Neural progenitor cell (in vitro differentiated cells): ENCODE results near the gene BRD8.

Experiments
- EZH2 ChIP-seq: fragments of 200-600 bp; sonication (generic); IDR thresholded peaks from 2 replicates; pipeline ENCODE4 v1.6.1; 2017; ENCODE audit warnings: antibody characterized with exemption, mild to moderate bottlenecking, moderate library complexity
- TF ChIP-seq, protein P1 (sequence below): fragments of 200-600 bp; sonication (generic); IDR thresholded peaks from 2 replicates; pipeline ENCODE4 v1.5.1; 2017; ENCODE audit warnings: antibody characterized with exemption, mild to moderate bottlenecking

- TF ChIP-seq, protein P1, sequence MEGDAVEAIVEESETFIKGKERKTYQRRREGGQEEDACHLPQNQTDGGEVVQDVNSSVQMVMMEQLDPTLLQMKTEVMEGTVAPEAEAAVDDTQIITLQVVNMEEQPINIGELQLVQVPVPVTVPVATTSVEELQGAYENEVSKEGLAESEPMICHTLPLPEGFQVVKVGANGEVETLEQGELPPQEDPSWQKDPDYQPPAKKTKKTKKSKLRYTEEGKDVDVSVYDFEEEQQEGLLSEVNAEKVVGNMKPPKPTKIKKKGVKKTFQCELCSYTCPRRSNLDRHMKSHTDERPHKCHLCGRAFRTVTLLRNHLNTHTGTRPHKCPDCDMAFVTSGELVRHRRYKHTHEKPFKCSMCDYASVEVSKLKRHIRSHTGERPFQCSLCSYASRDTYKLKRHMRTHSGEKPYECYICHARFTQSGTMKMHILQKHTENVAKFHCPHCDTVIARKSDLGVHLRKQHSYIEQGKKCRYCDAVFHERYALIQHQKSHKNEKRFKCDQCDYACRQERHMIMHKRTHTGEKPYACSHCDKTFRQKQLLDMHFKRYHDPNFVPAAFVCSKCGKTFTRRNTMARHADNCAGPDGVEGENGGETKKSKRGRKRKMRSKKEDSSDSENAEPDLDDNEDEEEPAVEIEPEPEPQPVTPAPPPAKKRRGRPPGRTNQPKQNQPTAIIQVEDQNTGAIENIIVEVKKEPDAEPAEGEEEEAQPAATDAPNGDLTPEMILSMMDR = no peak
- no peak for TF ChIP-seq EZH2
Observed at GRCh38 chr5:138132543-138132942, 45.9 kb downstream of the BRD8 start.
